HepG2 (cell line): ENCODE results near the gene SLC25A11. TPM values are rescaled to one million over a fixed set of nuclear protein-coding genes. Genes with fewer than 3 reads are reported as not detected.

ENCODE experiments used
- ARNT2 ChIP-seq: sonication (generic); formaldehyde crosslinking; IDR thresholded peaks from 2 replicates; pipeline ENCODE4 v1.8.0; 2022; ENCODE audit warnings: mild to moderate bottlenecking, low read depth, missing genetic modification reagents, moderate library complexity
- EP300 ChIP-seq, 3 experiments: sonication (generic) in 1 of 3; formaldehyde crosslinking in 1 of 3; IDR thresholded peaks; 2 replicates each; pipeline versions ENCODE4 v1.5.1 to v1.6.1; 2011 to 2020; ENCODE audit warnings: low read depth in 2 of 3, low read length in 2 of 3, borderline replicate concordance in 1 of 3, improper control_type of control experiment in 1 of 3, mild to moderate bottlenecking in 1 of 3, missing genetic modification reagents in 1 of 3, moderate library complexity in 1 of 3
- FOXK2 ChIP-seq: fragments of 450-650 bp; IDR thresholded peaks from 2 replicates; pipeline ENCODE4 v1.6.1; 2016
- HMGXB3 ChIP-seq: sonication (generic); formaldehyde crosslinking; IDR thresholded peaks from 2 replicates; pipeline ENCODE4 v1.4.0; 2020; ENCODE audit warnings: missing genetic modification reagents, borderline replicate concordance
- SIN3B ChIP-seq: fragments of 150-350 bp; IDR thresholded peaks from 2 replicates; pipeline ENCODE4 v1.6.1; 2014; ENCODE audit warnings: low read length
- ZBED4 ChIP-seq: sonication (generic); formaldehyde crosslinking; IDR thresholded peaks from 2 replicates; pipeline ENCODE4 v1.4.0; 2020; ENCODE audit warnings: missing genetic modification reagents, borderline replicate concordance
- ZNF136 ChIP-seq: sonication (generic); formaldehyde crosslinking; IDR thresholded peaks from 2 replicates; pipeline ENCODE4 v1.8.1; 2022; ENCODE audit warnings: low read depth, mild to moderate bottlenecking, moderate library complexity, missing genetic modification reagents
- ZNF318 ChIP-seq: sonication (generic); formaldehyde crosslinking; IDR thresholded peaks from 2 replicates; pipeline ENCODE4 v1.4.0; 2020; ENCODE audit warnings: mild to moderate bottlenecking, missing genetic modification reagents
- ZNF34 ChIP-seq: sonication (generic); formaldehyde crosslinking; IDR thresholded peaks from 2 replicates; pipeline ENCODE4 v1.4.0; 2020; ENCODE audit warnings: mild to moderate bottlenecking, missing genetic modification reagents, borderline replicate concordance
- ZNF576 ChIP-seq: sonication (generic); formaldehyde crosslinking; IDR thresholded peaks from 2 replicates; pipeline ENCODE4 v1.4.0; 2020; ENCODE audit warnings: mild to moderate bottlenecking, missing genetic modification reagents
- polyA plus RNA-seq, 8 experiments: library from polyadenylated mRNA; depleted of rRNA in 3 of 8; stranded (reverse) in 7 of 8; unstranded in 1 of 8; fragments of >200 nt; fragmentation: Illumina TruSeq in 4 of 8; extraction: Trizol in 4 of 8; gene quantifications; 2 replicates each; pipeline versions ENCODE4 v1.2.1 to v1.2.3, GENCODE V29; 2011 to 2016; ENCODE audit warnings: low read depth in 4 of 8, missing spikeins in 1 of 8, mixed read lengths in 1 of 8; ENCODE audit not compliant: insufficient read depth in 1 of 8
- total RNA-seq, 5 experiments: library from RNA; depleted of rRNA; stranded (reverse); fragments of >200 nt; fragmentation: Illumina TruSeq; extraction: Trizol; gene quantifications; 2 replicates each; pipeline ENCODE4 v1.2.3, GENCODE V29; 2016; ENCODE audit warnings: low read depth in 1 of 5

The SLC25A11 gene
- total and polyA plus RNA-seq, 2 of the 13 experiments (the other 11 are each of a cell fraction or from before 2014, with no cell fraction given), result 35.4 to 47.2 TPM

- TF ChIP-seq ZNF318 (CRISPR knock-in tag), result no peak
- TF ChIP-seq ZNF136 (CRISPR knock-in tag), result no peak
- TF ChIP-seq FOXK2, result peak; percentile 66; the same call in 1 of the 2 replicates
- peak; percentile 31; the same call in 1 of the 2 replicates for TF ChIP-seq HMGXB3 (CRISPR knock-in tag)
- TF ChIP-seq ZNF576 (CRISPR knock-in tag), result no peak
- no peak; the same call in 1 of the 2 replicates for TF ChIP-seq ARNT2
- no peak for TF ChIP-seq ZNF34 (CRISPR knock-in tag)
- no peak for TF ChIP-seq EP300 (IDR thresholded peaks at IDR 0.05; ENCODE audit: low read depth in 2 of 2, low read length in 2 of 2)
- no peak for TF ChIP-seq EP300 (CRISPR knock-in tag; IDR thresholded peaks at IDR 0.05; ENCODE audit: borderline replicate concordance)
- no peak for TF ChIP-seq SIN3B
- TF ChIP-seq ZBED4 (CRISPR knock-in tag), result peak; percentile 69
Measured at GRCh38 chr17:4939796-4940554, at the start of gene SLC25A11, which contains the start of gene RNF167 (continued).
